ENCODE measurements around the gene CENPM.

Gene CENPM

DNA sequence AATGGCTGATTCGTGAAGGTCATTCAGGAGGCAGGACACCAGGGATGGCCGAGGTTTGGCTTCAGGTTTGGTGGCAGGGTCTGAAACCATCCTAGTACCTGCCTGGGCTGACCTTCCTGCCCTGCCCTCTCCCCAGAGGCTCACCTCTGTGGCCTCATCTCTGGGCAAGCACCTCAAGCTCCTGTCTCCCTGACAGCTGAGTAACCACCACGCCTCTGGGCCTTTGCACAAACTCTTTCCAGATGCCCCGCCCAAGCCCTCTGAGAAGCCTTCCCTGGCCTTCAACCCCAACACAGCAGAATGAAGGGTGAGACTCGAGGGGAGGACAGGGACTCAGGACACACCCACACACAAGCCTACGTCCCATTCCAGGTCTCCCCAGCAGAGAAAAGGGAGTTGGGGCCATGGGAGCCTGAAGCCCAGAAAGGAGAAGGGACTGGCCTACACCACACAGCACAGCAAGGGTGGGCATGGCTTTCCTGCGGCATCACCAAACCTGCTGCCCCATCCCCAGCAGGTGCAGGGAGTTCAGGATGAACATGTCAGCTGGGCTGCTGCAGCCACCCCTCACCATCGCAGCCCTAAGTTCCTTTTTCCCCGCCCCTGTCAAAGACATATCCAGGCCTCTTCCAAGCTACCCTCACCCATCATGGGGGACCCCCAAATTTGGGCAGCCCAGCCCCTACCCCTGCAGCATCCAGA lies 34.5 kb downstream of the CENPM start:
- DNase-seq: peak; percentile 69

DNA sequence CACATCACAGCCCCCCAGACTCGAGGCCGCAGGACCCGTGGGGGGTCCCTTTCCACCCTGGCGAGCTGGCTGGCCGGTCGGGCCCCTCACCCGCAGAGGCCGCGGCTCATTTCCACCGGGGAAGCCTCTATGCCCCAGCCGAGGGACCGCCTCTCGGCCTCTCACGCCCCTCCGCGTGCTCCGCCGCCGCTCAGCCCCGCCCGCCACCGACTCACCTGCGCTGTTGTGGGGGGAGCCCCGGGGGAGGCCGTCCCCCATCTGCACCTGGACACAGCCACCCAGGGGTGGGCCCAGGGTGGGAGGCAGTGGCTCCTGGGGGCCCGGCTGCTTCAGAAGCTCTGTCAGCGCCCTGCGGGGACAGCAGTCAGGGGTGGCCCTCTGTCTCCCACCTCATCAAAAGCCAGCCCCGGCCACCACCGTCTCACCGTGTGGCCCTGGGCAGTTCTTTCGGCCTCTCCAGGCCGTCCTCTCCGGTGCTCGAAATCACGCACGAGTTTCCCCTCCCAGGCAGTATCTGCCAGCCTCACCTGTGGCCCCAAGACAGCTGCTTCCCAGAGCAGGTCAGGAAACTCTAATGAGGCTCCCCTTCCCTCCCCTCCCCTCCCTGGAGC lies 35.8 kb downstream of the CENPM start:
- no peak for DNase-seq

DNA sequence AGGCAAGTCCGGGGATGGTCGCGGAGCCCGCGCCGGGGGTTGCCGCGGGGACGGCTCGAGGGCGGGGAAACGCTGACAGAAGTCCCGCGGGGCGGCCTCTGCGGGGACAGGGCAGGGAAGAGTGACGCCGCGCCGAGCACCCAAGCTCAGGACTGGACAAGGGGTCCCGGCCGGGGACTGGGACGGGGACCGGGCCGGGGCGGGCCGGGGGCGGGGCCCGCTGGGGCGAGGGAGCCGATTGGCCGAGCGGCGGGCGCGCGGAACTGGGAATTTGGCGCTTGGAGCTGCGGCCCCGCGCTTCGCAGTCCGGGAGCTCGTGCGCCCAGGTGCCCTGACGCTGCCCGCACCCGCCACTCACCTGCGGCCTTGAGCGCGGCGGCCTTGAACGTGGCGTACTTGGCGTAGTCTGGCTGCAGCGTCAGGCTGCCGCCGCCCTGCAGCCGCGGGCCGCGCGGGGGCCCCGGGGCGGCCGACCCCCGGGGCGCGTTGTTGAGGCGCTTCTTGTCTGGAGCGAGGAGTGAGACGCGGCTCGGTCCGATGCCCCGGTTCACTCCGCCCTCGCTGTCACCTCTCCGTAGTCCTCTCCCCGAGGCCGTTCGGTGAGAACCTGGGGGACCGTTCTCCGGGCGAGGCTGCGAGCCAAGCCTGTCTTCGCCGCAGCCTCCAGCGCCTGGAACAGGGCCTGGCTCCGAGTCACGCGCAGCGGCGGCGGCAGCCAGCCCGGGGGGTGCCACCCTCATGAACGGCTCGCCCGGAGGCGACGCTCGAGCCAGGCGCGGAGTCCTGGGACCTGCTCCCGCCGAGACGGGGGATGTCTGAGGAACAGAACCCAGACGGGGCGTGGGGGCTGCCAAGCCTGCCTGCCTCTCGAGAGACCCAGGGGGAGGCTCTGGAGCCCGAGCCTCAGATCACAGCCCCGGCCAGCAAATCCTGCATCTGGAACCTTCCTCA lies 36.6 kb downstream of the CENPM start:
- DNase-seq: no peak

DNA sequence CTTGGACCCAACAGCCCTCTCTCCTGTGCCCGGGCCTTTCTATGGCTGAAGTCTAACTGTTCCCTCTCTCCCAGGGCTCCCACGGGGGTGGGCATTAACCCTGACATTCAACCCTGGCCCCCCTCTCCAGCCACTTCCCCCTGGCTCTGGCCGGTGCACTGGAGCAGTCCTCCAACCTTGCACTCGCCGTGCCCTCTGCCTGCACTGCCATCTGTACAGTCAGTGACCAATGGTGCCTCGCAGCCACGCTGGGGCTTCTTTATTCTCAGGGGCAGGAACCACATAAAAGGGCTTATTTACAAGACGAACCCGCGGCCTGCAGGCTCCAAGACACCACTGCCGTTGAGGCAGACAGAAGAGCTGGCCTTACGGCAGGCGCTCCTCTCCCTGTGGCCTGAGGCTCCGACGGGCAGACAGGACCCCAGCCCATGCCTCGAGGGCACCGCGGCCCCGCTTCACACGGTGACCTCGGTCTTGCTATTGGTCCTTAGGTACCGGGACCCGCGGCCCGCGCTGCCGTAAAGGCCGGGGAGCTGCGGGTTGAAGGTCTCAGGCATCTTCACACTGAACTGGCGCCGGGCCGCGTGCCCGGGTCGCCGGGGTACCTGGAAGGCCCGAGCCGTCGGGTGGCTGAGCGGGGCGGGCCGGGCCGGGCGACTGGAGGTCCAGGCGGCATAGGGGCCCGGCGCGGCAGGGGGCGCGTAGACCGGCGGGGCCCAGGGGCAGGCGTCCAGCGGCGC lies 37.5 kb downstream of the CENPM start:
- no peak for DNase-seq

DNA sequence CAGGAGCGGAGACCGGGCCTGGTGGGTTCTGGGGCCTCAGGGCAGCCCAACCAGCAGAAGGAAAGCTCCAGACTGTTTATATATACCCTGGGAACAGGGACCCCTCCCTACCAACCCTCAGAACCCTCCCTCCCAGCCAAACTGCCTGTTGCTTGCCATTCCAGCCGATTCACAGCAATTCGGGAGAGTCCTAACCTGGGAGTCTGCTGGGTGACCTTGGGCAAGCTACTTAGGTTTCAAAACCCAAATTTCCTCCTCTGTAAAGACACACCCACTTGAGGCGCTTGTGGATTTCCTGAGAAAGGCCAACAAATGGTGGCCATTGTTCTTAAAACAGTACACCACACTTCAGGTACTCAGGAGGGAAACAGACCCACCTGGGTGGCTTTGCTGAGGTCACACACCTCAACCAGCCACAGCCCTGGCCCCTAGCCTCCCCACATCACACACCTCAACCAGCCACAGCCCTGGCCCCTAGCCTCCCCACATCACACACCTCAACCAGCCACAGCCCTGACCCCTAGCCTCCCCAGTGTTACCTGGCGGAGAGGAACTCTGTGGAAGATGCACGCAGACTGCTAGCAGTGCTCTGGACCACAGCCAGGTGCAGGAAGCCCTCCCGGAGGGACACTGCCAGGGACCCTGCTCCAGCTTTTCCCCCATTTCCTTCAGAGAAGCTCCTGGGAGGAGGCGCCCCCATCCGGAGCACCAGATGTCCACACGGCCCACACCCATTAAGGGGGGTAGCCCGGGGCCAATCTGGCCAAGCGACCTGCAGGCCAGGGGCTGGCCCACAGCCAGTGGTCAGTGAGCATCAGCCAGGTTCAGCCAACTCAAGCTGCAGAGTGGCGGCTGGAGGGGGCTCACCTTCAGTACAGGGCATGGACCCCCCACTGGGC lies 38.3 kb downstream of the CENPM start:
- peak; percentile 60 for DNase-seq

DNA sequence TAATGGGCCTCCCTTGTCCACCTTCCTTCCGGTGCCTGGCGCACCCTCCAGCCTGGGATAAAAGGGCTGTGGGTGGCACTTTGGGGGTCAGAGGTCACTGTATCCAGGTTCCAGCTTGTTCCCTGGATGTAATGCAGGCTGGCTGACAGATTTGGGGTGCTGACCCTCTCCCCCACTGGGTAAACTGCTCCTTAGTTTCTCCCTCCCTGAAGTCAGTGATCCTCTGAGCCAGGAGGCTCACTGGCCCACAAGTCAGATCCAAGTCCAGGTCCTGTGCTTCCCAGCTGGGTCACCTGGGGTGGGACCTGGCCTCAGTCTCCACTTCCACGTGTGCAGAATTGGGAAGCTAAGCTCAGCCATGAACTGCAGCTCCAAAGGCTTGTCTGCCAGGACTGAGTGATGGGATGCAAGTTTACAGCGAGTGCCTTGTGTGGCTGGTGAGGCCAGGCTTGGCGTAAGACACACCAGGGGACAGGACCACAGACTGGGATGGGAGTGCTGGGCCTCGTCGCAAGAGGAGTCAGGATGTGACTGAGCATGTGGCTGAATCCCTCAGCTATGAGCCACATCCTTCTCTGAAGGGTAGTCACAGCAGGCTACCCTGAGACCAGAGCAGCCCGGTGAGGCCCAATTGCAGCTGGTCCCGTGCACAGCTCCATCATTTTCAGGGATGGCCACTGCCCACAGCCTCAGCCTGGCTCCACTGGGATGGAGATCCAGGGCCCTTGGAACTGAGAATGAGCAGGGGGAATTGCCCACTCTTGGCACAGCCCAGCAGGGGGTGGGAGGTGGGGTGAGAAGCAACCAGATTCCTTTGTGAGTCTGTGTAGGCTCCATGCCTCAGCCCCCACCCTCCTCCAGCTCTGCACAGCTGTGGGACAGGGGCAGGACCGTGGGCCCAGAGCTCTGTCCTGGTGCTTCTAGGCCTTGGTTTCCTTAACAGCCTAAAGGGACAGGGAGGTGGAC lies 39.2 kb downstream of the CENPM start:
- DNase-seq: peak; percentile 95

DNA sequence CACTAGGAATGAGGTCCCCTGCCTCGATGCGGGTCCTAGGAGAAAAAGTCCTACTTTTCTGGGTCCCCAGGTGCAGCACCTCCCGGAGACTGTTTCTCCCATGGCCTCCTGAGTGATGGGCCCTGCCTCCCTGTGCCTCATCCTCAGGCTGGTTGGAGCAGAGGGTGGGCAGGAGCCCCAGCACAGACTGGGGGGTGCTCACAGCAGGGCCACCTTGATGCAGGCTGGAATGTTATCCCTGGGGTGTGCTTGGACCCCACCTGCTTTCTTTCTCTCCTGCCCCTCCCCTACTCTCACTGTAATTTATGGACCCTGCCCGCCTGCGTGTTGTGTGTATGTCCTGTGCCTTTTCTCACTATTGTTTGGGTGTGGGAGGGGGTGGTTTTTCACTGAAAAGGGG lies 40.1 kb downstream of the CENPM start:
- no peak for DNase-seq

DNA sequence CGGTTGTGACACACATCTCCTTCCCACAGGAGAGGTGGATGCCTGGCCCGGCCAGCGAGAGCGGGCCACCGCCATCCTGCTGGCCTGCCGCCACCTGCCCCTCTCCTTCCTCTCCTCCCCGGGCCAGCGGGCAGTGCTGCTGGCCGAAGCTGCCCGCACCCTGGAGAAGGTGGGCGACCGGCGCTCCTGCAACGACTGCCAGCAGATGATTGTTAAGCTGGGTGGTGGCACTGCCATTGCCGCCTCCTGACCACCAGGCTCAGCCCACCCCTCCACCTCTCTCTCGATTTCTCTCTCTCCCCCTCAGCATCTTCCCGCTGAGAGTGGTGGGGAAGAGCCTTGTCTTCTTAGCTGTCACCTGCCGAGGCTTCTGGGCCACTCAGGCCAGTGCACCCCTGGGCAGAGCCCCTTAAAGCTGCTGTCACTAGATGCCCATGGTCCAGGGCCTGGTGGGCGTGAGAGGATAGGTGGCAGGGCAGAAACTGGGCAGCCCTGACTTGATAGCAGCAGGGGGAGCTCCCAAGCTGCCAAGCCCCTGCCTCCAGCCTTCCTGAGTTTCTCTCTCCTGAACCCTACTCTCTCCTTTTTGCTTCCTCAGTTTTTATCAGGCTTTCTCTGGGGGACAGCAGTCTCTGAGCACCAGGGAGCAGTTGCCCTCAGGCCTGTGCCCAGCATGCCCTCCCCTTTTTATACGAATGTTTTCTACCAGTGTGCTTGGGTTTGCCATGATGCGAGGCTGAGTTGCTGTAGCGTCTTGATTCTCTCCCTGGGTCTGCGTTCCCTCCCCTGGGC lies 41.3 kb downstream of the CENPM start:
- no peak for DNase-seq

DNA sequence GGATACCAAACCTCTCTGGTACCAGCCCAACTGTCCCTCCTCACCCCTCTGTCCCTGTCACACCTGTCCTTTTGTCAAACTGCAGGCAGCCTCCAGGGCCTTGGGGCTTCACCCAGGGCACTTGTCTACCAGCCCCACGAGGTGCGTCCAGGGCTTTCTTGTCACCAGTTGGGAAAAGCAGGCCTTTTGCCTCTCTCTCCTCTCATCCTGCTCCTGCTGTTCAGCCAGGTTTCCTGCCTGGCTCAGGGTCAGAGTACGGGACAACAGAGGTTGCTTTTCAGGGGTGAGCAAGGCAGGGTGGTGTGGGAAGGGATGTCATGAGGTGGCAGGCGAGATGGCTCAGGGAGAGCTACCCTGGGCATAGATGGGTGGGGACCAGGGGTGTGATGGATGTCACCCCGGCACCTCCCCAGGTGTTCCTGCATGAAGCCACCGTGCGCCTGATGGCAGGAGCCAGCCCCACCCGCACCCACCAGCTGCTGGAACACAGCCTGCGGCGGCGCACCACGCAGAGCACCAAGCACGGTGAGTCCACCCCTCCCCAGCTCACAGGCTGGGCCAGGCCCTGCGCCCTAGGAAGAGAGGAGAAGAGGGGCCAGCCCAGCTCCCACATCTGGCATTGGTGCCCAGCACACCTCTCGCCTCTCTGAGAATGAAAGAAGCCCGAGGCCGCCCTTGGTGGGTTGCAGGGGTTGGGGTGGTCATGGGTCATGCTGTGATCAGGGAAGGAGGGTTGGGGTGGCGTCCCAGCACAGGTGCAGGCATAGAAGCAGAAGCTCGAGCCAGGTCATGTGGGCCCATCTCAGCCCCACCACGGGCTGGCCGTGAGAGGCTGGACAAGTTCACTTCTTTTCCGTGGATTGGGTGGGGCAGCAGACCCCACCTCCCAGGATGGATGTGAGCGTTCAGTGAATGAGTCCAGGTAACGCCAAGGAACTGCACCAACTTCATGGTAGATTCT lies 42.2 kb downstream of the CENPM start:
- DNase-seq: no peak

DNA sequence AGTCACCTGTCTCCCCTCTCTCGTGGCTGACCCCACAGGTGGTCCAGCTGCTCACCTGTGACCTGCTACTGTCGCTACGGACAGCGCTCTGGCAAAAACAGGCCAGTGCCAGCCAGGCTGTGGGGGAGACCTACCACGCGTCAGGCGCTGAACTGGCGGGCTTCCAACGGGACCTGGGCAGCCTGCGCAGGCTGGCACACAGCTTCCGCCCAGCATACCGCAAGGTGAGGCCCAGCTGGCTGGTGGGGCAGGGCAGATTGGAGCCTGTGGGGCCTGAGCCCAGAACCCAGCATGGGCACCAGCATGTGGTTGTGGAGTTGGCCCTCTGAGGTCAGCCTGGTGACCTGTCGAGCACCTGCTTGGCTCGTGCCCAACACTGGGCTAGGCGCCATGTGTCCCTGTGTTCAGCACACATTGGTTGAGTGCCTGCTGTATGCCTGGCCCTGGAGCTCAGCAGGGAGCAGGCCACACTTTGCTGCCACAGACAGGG lies 44.0 kb downstream of the CENPM start:
- DNase-seq: no peak

DNA sequence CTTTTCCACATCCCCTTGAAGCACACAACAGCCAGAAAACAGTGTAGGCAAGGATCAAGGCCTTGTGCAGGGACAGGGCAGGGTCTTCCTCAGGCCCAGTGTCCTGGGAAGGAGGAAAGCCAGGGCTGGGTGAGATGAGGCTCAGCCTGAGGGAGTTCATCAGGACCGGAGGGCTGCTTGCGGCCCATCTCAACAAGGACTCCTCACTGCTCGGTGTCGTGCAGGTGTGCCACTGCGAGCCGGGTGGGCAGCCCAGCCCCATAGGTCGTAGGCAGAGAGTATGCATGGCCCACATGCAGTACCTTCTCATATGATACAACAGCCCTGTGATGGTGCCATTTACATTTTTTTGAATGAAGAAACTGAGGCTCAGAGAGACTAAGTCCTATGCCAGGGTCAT lies 44.9 kb downstream of the CENPM start:
- no peak for DNase-seq

DNA sequence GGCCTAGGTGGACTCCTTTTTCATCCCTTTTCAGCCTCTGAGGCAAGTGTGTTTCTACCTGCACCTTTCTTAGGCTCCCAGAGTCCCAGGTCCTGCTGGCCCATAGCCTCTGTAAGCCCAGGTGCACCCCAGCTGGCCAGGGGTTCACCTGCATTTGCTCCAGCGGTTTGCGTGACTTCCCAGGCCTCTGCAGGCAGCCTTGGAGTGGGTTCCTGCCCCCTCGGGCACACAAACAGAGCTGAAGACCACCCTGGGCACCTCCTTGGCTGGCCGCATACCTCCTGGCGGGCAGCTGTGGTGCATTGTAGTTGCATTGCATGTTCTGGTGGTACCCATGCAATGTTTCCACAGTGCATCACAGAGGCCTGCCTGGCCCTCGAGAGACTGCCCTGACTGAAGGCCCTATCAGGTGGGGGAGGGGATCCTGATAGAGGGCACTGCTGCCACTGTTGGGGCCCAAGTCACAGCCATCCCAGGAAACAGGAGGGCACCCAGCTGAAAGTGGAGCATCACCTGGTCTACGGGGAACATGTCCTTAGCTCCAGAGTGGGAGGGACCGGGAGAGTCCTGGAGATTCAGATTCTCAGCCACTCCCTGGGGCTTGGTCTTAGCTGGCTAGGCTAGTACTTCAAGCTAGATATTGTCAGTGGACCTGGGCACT lies 46.2 kb downstream of the CENPM start:
- no peak for DNase-seq

DNA sequence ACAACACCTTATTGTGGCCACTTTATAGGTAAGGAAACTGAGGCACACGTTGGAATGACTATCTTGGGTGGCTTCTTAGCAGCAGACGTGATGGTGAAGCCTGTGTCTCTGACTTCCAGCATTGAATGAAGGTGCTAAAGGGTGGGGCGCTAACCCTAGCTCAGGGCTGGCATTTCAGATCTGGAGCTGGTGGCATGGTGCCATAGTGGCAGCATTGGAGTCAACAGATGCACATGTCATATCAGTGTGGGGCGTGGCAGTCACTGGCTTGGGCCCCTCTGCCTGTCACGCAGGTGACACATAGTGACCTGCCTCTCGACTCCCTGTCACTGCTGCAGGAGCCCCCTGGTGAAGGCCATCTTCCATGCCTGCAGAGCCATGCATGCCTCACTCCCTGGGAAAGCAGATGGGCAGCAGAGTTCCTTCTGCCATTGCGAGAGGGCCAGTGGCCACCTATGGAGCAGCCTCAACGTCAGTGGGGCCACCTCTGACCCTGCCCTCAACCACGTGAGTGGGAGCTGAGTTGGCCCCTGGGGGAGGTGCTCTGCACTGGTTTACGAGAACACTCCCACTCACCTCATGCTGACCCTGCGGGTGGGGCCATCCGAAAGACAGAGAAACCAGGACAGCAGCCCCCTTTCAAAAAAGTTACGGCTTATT lies 46.8 kb downstream of the CENPM start:
- DNase-seq: no peak

DNA sequence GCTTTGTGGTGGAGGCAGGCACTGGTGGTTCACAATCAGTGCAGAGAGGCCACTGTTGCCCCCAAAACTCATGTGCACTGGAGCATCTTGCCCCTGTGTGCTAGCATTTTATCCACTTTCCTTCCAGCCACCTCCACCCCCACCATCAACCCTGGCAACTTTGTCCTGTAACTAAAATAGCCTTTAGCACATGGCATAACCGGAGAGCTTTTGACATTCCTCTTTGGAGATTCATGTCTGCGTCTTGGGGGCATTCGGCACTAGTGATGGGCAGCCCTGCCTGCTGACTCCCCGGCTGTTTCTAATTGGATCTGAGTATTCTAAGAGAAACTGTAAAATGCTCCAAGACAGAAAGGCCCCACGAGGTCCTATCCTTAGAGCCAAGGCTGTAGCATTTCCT lies 47.8 kb downstream of the CENPM start:
- no peak for DNase-seq

DNA sequence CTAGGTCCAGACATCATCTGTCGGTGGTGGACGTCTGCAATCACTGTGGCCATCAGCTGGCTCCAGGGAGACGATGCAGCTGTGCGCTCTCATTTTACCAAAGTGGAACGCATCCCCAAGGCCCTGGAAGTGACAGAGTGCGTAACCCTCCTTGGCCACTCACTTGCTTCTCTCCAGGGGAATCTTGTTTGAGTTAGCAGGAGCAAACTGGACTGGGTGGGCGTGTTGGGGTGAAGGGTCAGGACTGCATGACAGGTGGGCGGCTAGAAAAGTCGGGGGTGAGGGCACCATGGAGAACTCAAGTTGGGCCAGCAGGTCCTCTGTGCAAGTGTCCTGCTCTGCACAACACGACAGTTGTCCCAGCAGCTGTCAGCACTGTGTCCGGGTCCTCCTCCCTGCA lies 48.3 kb downstream of the CENPM start:
- DNase-seq: no peak

DNA sequence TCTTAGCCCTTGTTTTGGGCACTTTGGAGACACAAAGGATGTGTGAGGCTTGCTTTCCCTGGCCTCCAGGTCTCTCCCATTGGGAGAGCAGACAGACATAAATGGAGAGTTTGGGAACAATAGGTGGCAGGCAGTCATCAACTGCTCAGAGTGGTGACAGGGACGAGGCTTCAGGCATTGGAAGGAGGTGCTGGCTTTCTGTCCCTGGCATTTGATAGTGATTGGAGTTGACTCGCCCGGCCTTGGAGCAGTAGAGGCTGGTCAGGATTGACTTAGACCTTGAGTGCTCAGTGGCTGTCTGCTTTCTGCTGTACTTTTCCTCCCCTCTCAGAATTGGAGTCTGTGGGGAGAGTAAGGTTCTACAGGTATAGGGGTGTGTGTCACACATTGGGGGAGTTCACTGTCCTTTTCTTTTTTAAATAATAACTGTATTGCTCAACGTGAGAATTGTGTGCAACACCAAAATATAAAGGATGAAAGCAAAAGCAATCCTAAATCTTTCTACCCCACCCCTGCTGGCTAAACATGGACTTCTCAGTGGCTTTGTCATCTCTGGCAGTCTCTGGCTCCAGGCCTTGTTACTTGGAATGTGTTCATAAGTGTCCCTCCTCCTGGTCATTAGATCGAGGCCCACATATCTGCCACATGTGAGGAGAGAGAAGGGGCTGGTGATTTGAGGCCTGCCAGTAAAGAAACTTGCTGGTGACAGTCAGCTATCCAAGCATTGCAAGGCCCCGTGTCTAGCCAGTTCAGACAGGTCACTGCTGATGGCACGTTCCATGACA lies 53.2 kb downstream of the CENPM start:
- DNase-seq: no peak

DNA sequence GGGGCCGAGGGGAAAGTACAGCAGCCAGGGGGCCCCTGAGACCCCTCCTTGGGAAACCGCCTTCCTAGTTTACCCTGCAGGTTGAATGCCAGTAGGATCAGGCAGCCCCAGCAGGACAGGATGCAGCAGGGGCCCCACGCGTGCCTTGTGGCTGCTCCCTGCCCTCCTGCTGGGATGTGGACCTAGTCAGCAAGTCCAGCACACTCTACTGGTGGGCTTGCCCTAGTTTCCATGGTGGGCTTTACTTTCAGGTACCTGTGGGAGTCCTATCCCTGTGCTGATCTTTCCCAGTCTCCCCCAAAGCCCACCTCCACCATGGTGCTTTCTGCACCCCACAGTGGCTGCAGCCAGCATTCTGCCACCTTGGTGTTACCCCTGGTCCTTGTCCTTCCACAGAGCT lies 54.2 kb downstream of the CENPM start:
- DNase-seq: no peak
